GM12873 (cell line): ENCODE data around the gene TAL2.

Experiments
- TF ChIP-seq, protein P1 (sequence below): IDR thresholded peaks from 2 replicates; pipeline ENCODE4 v1.5.1; 2012; ENCODE audit warnings: low read depth, mild to moderate bottlenecking, moderate library complexity, low read length, control low read depth; ENCODE audit not compliant: insufficient read depth; ENCODE audit errors: missing control alignments

The TAL2 gene

DNA sequence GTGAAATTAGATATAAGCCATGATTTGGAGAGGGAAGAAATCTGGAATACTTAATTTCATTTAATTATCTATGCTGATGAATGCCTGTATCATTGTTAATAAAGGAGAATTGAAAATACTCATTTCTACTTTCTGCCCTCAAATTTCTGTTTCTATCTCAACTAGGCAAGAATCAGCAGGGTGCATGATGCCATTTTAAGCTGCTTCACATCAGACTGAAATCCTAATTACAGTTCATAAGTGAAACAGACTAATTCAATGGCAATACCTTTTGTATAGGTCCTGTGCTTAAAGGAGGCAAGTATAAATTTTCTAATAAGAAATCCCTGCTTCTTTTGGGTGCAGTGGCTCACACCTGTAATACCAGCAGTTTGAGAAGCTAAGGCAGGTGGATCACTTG is 22.3 kb upstream of the TAL2 start:
- TF ChIP-seq, protein P1, sequence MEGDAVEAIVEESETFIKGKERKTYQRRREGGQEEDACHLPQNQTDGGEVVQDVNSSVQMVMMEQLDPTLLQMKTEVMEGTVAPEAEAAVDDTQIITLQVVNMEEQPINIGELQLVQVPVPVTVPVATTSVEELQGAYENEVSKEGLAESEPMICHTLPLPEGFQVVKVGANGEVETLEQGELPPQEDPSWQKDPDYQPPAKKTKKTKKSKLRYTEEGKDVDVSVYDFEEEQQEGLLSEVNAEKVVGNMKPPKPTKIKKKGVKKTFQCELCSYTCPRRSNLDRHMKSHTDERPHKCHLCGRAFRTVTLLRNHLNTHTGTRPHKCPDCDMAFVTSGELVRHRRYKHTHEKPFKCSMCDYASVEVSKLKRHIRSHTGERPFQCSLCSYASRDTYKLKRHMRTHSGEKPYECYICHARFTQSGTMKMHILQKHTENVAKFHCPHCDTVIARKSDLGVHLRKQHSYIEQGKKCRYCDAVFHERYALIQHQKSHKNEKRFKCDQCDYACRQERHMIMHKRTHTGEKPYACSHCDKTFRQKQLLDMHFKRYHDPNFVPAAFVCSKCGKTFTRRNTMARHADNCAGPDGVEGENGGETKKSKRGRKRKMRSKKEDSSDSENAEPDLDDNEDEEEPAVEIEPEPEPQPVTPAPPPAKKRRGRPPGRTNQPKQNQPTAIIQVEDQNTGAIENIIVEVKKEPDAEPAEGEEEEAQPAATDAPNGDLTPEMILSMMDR = no peak

GRCh38 chr9:105643795-105644194 is 18.5 kb upstream of the TAL2 start:
- TF ChIP-seq, protein P1 = no peak

GRCh38 chr9:105646879-105647594 is 15.2 kb upstream of the TAL2 start:
- TF ChIP-seq, protein P1 = no peak

GRCh38 chr9:105647595-105648349 is 14.5 kb upstream of the TAL2 start:
- TF ChIP-seq, protein P1 = no peak

DNA sequence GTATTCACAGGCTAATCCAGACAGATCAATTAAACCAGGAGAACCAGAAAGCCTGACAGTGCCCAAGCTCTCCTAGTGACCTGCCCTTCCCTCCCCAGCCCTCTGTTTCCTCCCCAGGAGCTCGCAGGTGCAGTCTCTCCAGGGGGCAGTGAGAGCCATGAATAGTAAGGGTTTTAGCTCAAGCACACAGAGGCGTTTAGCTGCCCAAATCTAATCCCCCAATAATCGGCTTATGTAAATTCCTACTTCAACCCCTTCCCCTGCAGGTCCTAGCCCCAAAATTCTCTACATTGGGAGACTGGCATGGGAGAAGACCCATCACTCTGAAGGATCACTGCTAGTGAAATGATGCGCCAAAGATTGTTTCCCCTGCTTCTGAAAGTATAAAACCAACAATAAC is 10.5 kb upstream of the TAL2 start:
- TF ChIP-seq, protein P1 = no peak

GRCh38 chr9:105656131-105656921 is 5.9 kb upstream of the TAL2 start:
- TF ChIP-seq, protein P1 = no peak

DNA sequence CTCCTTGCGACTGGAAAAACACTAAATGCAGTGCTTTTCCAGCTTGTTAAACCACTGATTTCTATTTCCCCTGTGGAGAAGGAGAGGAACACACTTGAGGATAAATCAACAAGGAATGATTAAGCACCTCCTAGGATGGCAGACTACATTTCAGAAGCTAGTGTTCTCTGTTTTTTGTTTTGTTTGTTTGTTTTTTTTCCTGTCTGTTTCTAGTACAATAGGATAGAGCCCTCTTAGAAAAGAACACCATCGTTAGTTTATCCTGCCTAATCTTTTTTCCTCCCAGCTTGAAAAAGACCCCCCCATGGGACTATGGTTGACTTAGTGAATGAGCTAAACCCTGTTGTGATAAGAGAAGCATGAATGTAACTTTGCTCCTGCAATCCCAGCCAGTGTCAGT is 3.9 kb upstream of the TAL2 start:
- TF ChIP-seq, protein P1 = no peak
